ENCODE measurements around the gene UBE2S. TPM values are rescaled to one million over a fixed set of nuclear protein-coding genes. Genes with fewer than 3 reads are reported as not detected.
A peak's percentile ranks its signal among the peaks of the same experiment; 100 is the strongest.

Gene UBE2S
- polyA plus RNA-seq, 1 donor (not counting 4 experiments of a cell fraction or from before 2014, with no cell fraction given) = 31.8 TPM

DNA sequence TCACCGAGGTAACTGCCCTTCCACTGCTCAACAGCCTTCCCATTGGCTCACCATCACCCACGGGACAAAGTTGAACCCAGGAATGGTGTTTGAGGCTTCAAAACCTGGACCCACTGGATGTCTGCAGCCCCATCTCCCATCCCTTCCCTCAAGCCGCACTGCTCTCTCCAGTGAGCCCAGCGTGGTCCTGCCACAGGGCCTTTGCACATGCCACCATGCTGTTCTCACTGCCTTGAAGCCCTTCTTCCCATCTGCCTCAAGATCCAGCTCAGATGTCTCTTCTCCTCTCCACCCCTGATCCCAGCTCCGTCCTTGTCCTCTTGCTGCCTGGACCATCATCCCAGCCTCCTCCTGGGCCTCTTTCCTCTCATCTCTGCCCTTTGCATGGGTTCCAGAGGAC, 31.5 kb upstream of the UBE2S start:
- Histone ChIP-seq H3K4me3 (ENCODE audit: control insufficient read depth in 2 of 3, extremely low read depth in 1 of 3, insufficient read depth in 2 of 3, low read depth in 1 of 3, low read length in 3 of 3) (no peak overlapping the region), H3K79me2 (ENCODE audit: control insufficient read depth, insufficient read depth, low read length) (no peaks in the 10 kb centered on the region)

GRCh38 chr19:55437410-55437809, 29.8 kb upstream of the UBE2S start:
- TF ChIP-seq EZH2 (IDR thresholded peaks at IDR 0.05; ENCODE audit: low read length) (no peak), CTCF (optimal IDR thresholded peaks at IDR 0.05 in 1 of 3, IDR thresholded peaks at IDR 0.05 in 1 of 3, conservative IDR thresholded peaks at IDR 0.05 in 1 of 3; ENCODE audit: extremely low read depth in 1 of 3, insufficient read depth in 2 of 3, low read length in 3 of 3) (no peak)
- peaks cover 9% of the 10 kb centered on the region for H4K20me1 ChIP-seq (ENCODE audit: control insufficient read depth, extremely low read depth, insufficient read depth, low read length)
- H3K27ac ChIP-seq (ENCODE audit: control insufficient read depth, insufficient read depth, low read length) = no peak overlapping the region
- peak; percentile 9 for FAIRE-seq
- H3K27me3 ChIP-seq (ENCODE audit: control insufficient read depth, extremely low read depth, insufficient read depth, low read length) = peaks cover 47% of the 10 kb centered on the region
- H2AFZ ChIP-seq (ENCODE audit: control insufficient read depth, low read length) = no peak overlapping the region
- H3K4me1 ChIP-seq (ENCODE audit: control insufficient read depth, extremely low read depth, insufficient read depth, low read length) = peaks cover 3% of the 10 kb centered on the region
- no peaks in the 10 kb centered on the region for H3K9me1 ChIP-seq (ENCODE audit: control insufficient read depth, extremely low read depth, insufficient read depth, low read length)
- dilution Hi-C loops (cut with MboI; ENCODE audit: extremely low pct_ligation_motif_present, low sequenced_read_pairs) = no loop called here
- H3K4me2 ChIP-seq (ENCODE audit: control insufficient read depth, extremely low read depth, insufficient read depth, low read depth, low read length) = no peak overlapping the region
- DNase-seq (ENCODE audit: low read depth, low spot score) = no peak
- H3K9me3 ChIP-seq (ENCODE audit: control insufficient read depth, low read depth, low read length) = no peaks in the 10 kb centered on the region
- H3K36me3 ChIP-seq (ENCODE audit: control insufficient read depth in 2 of 2, extremely low read depth in 1 of 2, insufficient read depth in 2 of 2, low read length in 2 of 2) = no peaks in the 10 kb centered on the region
- no peaks in the 10 kb centered on the region for H3K79me2 ChIP-seq (ENCODE audit: control insufficient read depth, insufficient read depth, low read length)
- no peak overlapping the region for H3K9ac ChIP-seq (ENCODE audit: control insufficient read depth, extremely low read depth, insufficient read depth, low read length)
- no peak overlapping the region for H3K4me3 ChIP-seq (ENCODE audit: control insufficient read depth in 2 of 3, extremely low read depth in 1 of 3, insufficient read depth in 2 of 3, low read depth in 1 of 3, low read length in 3 of 3)

More for the DNA sequence above, 31.5 kb upstream of the UBE2S start:
- dilution Hi-C loops (cut with MboI; ENCODE audit: extremely low pct_ligation_motif_present, low sequenced_read_pairs) = no loop called here
- Histone ChIP-seq H3K27me3 (ENCODE audit: control insufficient read depth, extremely low read depth, insufficient read depth, low read length) (peaks cover 46% of the 10 kb centered on the region), H3K4me1 (ENCODE audit: control insufficient read depth, extremely low read depth, insufficient read depth, low read length) (peaks cover 3% of the 10 kb centered on the region), H3K4me2 (ENCODE audit: control insufficient read depth, extremely low read depth, insufficient read depth, low read depth, low read length) (no peak overlapping the region), H3K9me3 (ENCODE audit: control insufficient read depth, low read depth, low read length) (no peaks in the 10 kb centered on the region), H3K36me3 (ENCODE audit: control insufficient read depth in 2 of 2, extremely low read depth in 1 of 2, insufficient read depth in 2 of 2, low read length in 2 of 2) (no peaks in the 10 kb centered on the region), H3K9me1 (ENCODE audit: control insufficient read depth, extremely low read depth, insufficient read depth, low read length) (no peaks in the 10 kb centered on the region), H4K20me1 (ENCODE audit: control insufficient read depth, extremely low read depth, insufficient read depth, low read length) (peaks cover 9% of the 10 kb centered on the region), H3K27ac (ENCODE audit: control insufficient read depth, insufficient read depth, low read length) (no peak overlapping the region), H3K9ac (ENCODE audit: control insufficient read depth, extremely low read depth, insufficient read depth, low read length) (no peak overlapping the region), H2AFZ (ENCODE audit: control insufficient read depth, low read length) (no peak overlapping the region)
- no peak for DNase-seq (ENCODE audit: low read depth, low spot score)
- FAIRE-seq = no peak
- TF ChIP-seq CTCF (optimal IDR thresholded peaks at IDR 0.05 in 1 of 3, IDR thresholded peaks at IDR 0.05 in 1 of 3, conservative IDR thresholded peaks at IDR 0.05 in 1 of 3; ENCODE audit: extremely low read depth in 1 of 3, insufficient read depth in 2 of 3, low read length in 3 of 3) (no peak), EZH2 (IDR thresholded peaks at IDR 0.05; ENCODE audit: low read length) (no peak)

All from keratinocyte (primary cell).